ENCODE measurements around the gene DGKG. TPM values are rescaled to one million over a fixed set of nuclear protein-coding genes. Genes with fewer than 3 reads are reported as not detected.

The DGKG gene
- total RNA-seq, 1 donor from 2014 or later = 30.8 TPM

DNA sequence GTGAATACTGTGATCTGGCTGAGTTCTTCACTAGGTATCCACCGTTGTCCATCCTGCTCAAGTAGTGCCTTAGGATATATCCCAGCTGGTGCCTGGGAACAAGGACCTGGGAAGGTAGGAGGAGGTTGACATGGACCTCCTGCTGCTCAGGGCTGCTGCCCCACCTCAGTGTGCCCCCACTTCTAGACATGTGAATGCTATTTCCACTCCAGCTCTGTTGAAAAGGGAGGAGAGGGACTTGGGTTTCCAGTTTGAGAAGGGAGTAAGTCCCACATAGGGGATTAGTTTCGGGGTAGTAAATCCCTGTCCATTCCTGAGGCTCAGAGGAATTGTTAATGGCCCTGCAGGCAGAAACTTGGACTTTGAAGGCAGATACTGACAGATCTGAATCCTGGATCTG is 220.2 kb downstream of the DGKG start:
- DNase-seq (no peak), ATAC-seq (ENCODE audit: poor library complexity) (no peak)
- intact Hi-C loops (cut with DNase I) = no loop called here

DNA sequence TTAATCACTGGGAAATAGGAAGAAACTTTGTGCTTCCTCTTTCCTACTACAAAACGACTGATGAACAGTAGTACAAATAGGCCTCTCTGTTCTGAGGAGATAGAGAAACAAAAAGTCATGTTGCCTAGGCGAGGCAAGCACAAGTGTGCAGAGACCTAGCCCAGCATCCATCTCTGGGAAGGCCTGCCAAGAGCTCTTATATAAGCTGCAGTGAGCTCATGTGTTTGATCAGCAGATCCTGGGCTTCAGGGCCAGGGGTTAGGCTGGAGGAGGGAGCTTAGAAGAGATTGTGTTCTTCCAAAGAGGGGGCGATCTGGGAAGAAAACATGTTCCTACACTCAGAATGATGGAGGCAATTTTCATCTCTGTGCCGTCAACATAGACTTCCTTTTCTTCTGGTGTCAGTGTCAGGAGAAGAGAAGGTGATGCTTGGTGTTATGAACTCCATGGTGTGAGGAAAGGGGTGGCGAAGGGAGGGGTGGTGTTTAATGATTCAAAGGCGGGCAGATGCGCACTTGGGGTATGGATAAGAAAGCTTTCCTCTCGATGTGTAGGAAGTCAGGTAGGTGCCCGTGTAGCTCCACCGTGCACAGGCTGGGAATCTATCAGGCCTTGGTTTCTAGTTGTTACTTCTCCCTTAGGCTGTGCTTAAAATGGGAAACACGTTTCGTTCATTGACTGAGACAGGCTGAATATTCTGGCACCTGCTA is 223.6 kb downstream of the DGKG start:
- DNase-seq (no peak), ATAC-seq (ENCODE audit: poor library complexity) (peak; percentile 61)
- intact Hi-C loops (cut with DNase I) = no loop called here

DNA sequence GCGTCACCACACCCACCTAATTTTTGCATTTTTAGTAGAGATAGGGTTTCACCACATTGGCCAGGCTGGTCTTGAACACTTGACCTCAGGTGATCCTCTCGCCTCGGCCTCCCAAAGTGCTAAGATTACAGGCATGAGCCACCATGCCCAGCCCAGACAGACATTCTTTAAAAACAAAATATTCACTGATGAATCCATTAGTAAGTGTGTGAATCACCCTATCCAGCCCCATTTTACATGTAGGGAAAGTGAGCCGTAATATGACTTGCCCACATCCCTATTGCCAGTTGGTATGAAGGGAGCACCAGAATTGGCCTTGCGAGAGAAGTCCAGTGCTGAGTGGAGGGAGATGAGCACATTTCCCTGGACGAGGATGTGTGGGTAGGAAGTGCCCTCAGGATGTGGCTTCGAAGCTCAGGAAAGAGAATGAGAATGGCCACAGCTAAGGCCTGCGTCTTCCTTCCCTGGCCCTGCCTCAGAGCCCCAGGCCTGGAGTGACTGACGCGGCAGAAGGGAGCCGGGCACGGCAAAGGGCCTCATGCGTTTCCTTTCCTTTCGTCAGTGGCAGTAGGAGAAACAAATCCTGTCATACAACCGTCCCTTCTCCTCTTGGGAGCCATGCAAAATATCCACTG is 224.9 kb downstream of the DGKG start:
- intact Hi-C loops (cut with DNase I) = no loop called here
- ATAC-seq (ENCODE audit: poor library complexity) (no peak), DNase-seq (no peak)

DNA sequence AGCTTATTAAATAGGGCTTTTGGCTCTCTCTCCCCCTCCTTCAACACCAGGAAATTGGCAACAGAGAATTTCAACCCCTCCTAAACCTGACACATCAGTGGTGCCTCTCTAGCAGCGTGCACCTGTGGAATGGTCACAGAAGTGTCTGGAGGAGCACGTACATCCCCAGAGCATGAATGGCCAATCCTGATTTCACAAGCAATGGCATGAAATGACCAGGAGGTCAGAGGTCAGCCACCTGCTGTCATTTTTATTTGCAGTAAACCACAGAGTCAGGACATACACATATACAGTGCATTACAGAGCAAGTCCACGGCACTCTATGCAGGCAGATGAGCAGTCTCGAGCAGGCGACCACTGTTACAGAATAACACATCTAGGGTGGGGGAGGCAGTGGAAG is 228.1 kb downstream of the DGKG start:
- intact Hi-C loops (cut with DNase I) = no loop called here
- ATAC-seq (ENCODE audit: poor library complexity) = no peak
- no peak for DNase-seq

DNA sequence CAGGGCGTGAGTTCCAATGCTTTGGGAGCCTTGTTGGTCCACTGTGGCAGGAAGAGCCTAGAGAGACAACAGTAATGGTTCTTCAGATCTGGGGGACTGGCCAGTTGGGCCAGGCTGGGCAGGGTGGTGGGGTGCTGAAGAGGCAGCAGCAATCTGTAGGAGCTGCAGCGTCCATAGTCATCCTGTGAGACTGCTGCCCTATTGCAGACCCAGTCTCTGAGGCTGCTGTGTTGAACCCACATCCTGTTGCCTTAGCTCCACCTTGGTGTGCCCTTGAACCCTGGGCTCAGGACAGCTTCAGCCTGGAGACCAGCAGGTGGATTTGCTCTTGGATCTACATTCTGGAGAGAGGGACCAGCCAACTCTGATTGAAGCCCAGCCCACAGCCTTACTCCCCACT is 229.5 kb downstream of the DGKG start:
- intact Hi-C loops (cut with DNase I) = no loop called here
- no peak for ATAC-seq (ENCODE audit: poor library complexity)

DNA sequence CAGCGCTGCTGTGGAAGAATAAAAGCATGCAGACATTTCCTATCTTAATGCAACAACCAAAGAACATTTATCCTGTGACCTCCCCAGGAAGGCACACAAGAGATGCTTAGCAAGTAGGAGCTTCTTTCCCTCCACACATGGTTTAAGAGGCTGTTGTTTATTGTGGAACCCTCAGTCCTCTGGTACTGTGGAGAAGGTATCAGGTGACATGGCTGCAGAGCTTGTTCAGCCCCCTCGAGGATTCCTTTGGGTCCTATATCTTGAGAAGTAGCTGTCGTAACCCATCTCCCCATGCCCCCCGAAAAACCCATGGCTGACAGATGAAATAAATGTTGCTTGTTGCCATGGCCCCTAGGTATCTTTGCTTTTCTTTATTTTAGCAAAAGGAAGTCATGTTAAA is 232.8 kb downstream of the DGKG start:
- ATAC-seq (ENCODE audit: poor library complexity) = no peak
- intact Hi-C loops (cut with DNase I) = no loop called here
- DNase-seq = no peak

More for the DNA sequence above, 229.5 kb downstream of the DGKG start:
- DNase-seq = no peak

DNA sequence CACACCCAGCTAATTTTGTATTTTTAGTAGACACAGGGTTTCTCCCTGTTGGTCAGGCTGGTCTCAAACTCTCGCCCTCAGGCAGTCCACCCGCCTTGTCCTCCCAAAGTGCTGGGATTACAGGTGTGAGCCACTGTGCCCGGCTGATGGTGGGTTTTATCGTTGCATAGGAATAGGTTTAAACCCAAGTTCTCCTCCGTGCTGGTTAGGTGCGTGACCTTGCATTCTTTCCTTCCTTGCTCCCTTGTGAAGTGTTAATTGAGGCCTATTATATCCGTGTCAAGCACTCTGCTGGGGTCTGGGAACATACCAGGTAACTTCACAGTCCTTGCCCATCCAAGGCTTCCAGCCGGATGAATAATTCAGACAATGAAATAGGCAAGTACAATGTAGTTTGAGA is 233.9 kb downstream of the DGKG start:
- DNase-seq = no peak
- intact Hi-C loops (cut with DNase I) = no loop called here
- no peak for ATAC-seq (ENCODE audit: poor library complexity)

GRCh38 chr3:186127463-186127862 is 234.6 kb downstream of the DGKG start:
- intact Hi-C loops (cut with DNase I) = no loop called here
- ATAC-seq (ENCODE audit: poor library complexity) = no peak
- no peak for DNase-seq

- ATAC-seq (ENCODE audit: poor library complexity) = no peak
- no peak for DNase-seq
- intact Hi-C loops (cut with DNase I) = no loop called here
These were observed 236.9 kb downstream of the DGKG start for GRCh38 chr3:186125118-186125517.

DNA sequence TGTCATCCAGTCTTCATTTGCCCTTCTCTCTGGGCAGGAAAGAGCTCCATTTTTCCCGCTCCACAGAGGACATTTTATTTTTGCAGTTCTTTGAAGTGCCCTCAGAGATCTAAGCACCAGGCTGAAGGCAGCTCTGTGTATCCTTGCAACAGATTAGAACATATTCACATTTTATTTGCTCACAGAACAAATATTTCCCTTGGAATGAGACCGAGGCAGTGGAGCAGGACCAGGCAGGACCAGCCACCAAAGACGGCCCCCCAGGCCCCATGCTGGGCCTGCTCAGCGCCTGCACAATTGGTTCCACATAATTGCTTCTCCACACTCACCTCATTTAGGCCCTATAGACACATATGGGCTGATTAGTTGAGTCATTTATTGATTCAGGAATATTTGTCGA is 237.4 kb downstream of the DGKG start:
- no peak for ATAC-seq (ENCODE audit: poor library complexity)

DNA sequence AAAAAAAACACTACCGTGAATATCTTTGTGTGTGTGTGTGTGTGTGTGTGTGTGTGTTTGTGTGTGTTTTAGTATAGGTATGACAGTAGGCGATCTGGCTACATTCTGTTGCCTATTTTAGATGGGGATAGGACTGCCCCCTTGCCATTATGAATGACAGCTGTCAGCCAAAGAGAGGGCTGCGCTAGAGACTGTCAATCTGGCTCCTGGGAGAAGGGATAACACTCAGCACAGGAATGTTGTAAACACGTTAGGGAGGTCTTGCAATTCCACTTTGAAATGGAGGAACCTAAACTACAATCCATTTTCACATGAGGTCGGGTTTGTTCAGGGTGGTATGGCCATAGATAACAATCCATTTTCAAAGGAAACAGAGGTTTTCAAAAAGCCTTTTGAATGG is 239.0 kb downstream of the DGKG start:
- DNase-seq (no peak), ATAC-seq (ENCODE audit: poor library complexity) (no peak)
- intact Hi-C loops (cut with DNase I) = no loop called here

More for the DNA sequence above, 237.4 kb downstream of the DGKG start:
- intact Hi-C loops (cut with DNase I) = no loop called here
- no peak for DNase-seq

DNA sequence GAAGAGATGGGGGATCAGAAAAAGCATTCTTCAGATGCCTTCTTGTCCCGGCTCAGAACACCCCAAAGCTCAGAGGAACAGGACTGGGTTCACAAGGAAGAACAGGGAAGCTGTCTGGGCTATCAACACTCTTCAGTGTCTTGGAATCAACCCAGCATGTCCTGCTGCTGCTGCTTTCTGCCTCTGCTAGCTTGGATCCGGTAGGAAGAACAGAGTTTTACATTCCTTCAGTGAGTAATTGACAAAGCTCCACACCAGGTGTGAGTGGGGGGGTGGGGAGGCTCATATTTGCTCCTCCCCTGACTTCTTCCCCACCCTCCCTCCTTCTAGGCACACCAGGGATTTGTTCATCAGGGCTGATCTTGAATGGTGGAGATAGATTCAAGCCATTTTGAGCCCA is 240.1 kb downstream of the DGKG start:
- intact Hi-C loops (cut with DNase I) = no loop called here
- ATAC-seq (ENCODE audit: poor library complexity) = peak; percentile 60
- no peak for DNase-seq

DNA sequence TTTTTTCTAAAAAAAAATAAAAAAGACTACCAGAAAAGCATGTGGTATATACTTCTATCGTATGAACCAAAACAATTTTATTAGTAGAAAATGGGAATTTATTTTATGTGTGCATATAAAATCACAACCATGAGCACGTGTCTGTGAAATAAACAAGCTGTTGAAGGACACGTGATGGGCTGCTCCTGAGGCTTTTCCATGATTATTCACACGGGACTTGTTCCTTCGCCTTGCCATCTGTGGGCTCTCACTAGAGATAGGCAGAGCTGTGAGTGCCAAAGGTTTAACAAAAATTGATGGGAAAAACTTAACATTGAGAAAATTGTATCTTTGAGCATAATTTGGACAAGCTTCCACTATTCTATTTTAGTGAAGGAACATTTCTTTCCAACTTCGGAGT is 240.8 kb downstream of the DGKG start:
- no peak for ATAC-seq (ENCODE audit: poor library complexity)
- DNase-seq = no peak
- intact Hi-C loops (cut with DNase I) = no loop called here

DNA sequence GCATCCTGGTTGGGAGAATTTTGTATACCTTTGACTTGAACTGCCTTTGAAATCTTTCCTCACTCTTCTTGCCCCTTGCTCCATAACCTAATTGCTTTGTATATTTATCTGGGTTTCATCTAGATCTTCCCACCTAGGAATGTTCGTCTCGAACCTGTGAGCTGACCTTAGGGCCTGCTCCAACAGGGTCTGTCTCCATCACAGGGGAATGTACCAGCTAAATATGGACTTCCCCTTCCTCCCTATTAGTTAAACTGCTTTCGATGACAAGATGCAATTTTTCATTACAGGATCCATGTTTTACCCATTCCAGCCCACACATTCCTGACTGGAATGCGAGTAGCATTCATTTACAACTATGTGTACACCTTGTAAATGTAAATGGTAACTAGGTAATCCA is 242.5 kb downstream of the DGKG start:
- intact Hi-C loops (cut with DNase I) = no loop called here
- DNase-seq (no peak), ATAC-seq (ENCODE audit: poor library complexity) (no peak)

- ATAC-seq (ENCODE audit: poor library complexity) (no peak), DNase-seq (no peak)
- intact Hi-C loops (cut with DNase I) = no loop called here
These were observed 243.3 kb downstream of the DGKG start for GRCh38 chr3:186118692-186119091.

DNA sequence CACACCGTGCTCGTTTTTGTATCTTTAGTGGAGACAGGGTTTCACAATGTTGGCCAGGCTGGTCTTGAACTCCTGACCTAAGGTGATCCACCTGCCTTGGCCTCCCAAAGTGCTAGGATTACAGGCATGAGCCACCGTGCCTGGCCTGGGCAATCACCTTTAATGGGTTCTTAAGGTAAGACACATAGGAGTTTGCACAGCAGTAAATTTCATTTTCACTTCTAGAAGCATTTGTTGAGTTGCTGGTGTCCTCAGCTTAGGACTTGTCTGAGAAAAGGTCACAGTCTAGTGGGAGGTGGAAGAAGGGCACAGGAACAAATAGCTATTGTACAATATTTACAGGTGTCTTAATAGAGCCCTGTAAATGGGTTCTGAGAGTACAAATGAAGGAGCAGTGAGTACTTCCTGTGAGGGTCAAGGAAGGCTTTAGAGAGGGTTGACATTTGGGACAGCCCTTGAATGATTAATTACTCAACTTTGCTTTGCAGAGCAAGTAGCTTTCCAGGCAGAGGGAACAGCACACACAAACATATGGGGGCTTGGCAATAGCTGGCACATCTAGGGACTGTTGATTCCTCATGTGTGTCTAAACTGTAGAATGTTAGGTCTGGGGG is 244.4 kb downstream of the DGKG start:
- no peak for ATAC-seq (ENCODE audit: poor library complexity)
- intact Hi-C loops (cut with DNase I) = no loop called here
- DNase-seq = no peak

GRCh38 chr3:186115239-186115996 is 246.6 kb downstream of the DGKG start:
- no peak for DNase-seq
- intact Hi-C loops (cut with DNase I) = no loop called here

DNA sequence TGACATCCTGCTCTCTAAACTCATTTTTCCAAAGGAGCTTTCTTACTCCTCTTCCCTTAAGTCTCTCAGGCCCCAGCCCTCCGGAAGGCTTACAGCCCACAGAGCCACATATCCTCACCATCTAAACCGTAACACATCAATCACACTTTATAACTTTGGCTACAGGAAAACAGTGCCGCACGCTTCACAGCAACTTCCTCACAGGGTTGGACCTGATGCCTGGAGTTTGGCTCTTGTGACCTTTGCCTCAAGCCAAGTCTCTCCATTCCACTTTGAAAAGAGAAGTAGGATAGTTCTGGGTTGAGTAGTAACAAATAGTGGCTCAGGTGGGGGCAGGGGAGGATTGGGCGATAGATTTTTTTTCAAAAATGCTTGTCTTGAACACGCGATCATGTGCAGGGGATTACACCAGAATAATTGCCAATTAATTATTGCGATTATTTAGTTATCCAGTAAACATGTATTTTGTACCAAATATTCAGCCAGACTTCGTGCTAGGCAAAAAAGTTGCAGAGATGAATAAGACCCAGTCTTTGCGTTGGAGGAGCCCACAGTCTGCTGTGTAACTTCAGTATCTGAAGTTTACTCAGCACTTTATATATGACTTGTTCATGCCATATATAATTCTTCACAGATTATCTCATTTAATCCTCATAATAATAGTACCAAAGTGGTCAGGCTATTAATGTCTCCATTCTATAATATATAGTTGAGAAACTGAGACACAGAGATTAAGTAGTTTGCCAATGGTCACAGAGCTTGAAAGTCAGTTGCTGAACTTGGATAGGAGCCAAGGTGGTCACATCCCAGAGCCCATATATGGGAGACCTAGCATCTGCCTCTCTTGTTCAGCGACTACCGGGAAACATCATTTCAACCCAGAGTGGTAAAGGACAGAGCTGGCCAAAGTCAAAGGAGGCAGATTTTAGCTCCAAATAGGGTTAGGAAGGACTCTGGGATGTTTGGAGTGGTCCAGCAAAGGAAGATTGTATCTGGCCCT is 250.8 kb downstream of the DGKG start:
- ATAC-seq (ENCODE audit: poor library complexity) = no peak
- intact Hi-C loops (cut with DNase I) = no loop called here
- DNase-seq = no peak

More at GRCh38 chr3:186115239-186115996, 246.6 kb downstream of the DGKG start:
- ATAC-seq (ENCODE audit: poor library complexity) = peak; percentile 27
